HepG2 (cell line): Measurements from ENCODE around the gene AZU1. TPM values are rescaled to one million over a fixed set of nuclear protein-coding genes. Genes with fewer than 3 reads are reported as not detected.

Experiments
- ATF7-NPFF ChIP-seq: sonication (generic); formaldehyde crosslinking; IDR thresholded peaks from 2 replicates; pipeline ENCODE4 v1.8.1; 2023; ENCODE audit warnings: mild to moderate bottlenecking, low read depth, missing genetic modification reagents, moderate library complexity
- CHD2 ChIP-seq: IDR thresholded peaks from 2 replicates; pipeline ENCODE4 v1.6.1; 2011; ENCODE audit warnings: low read depth, low read length, improper control_type of control experiment
- GPN1 ChIP-seq: sonication (generic); formaldehyde crosslinking; IDR thresholded peaks from 2 replicates; pipeline ENCODE4 v1.5.1; 2020; ENCODE audit warnings: missing genetic modification reagents, borderline replicate concordance
- NFATC3 ChIP-seq: sonication (generic); formaldehyde crosslinking; IDR thresholded peaks from 2 replicates; pipeline ENCODE4 v1.5.1; 2020; ENCODE audit warnings: mild to moderate bottlenecking, missing genetic modification reagents
- REXO4 ChIP-seq: sonication (generic); formaldehyde crosslinking; IDR thresholded peaks from 2 replicates; pipeline ENCODE4 v1.8.0; 2022; ENCODE audit warnings: missing genetic modification reagents, mild to moderate bottlenecking, borderline replicate concordance
- TEAD3 ChIP-seq: optimal IDR thresholded peaks from 2 replicates; pipeline ENCODE3; 2016; ENCODE audit warnings: borderline replicate concordance
- ZBTB26 ChIP-seq: IDR thresholded peaks from 2 replicates; pipeline ENCODE4 v1.6.1; 2016; ENCODE audit warnings: missing compliant biosample characterization, missing genetic modification reagents, borderline replicate concordance
- ZBTB38 ChIP-seq: sonication (generic); formaldehyde crosslinking; IDR thresholded peaks from 2 replicates; pipeline ENCODE4 v1.5.1; 2020; ENCODE audit warnings: mild to moderate bottlenecking, missing genetic modification reagents
- ZNF142 ChIP-seq: sonication (generic); formaldehyde crosslinking; IDR thresholded peaks from 2 replicates; pipeline ENCODE4 v1.4.0; 2020; ENCODE audit warnings: missing genetic modification reagents
- ZNF484 ChIP-seq: sonication (generic); formaldehyde crosslinking; IDR thresholded peaks from 2 replicates; pipeline ENCODE4 v1.5.1; 2020; ENCODE audit warnings: mild to moderate bottlenecking, low read depth, missing genetic modification reagents, borderline replicate concordance
- ZNF567 ChIP-seq: sonication (generic); formaldehyde crosslinking; IDR thresholded peaks from 2 replicates; pipeline ENCODE4 v1.8.1; 2023; ENCODE audit warnings: mild to moderate bottlenecking, missing genetic modification reagents, borderline replicate concordance
- ZNF687 ChIP-seq: sonication (generic); formaldehyde crosslinking; IDR thresholded peaks from 2 replicates; pipeline ENCODE4 v1.5.1; 2020; ENCODE audit warnings: mild to moderate bottlenecking, missing genetic modification reagents, moderate library complexity
- ZNF7 ChIP-seq: IDR thresholded peaks from 2 replicates; pipeline ENCODE4 v1.6.1; 2016; ENCODE audit warnings: missing biosample characterization, missing genetic modification reagents
- polyA plus RNA-seq, 8 experiments: library from polyadenylated mRNA; depleted of rRNA in 3 of 8; stranded (reverse) in 7 of 8; unstranded in 1 of 8; fragments of >200 nt; fragmentation: Illumina TruSeq in 4 of 8; extraction: Trizol in 4 of 8; gene quantifications; 2 replicates each; pipeline versions ENCODE4 v1.2.1 to v1.2.3, GENCODE V29; 2011 to 2016; ENCODE audit warnings: low read depth in 4 of 8, missing spikeins in 1 of 8, mixed read lengths in 1 of 8; ENCODE audit not compliant: insufficient read depth in 1 of 8
- total RNA-seq, 5 experiments: library from RNA; depleted of rRNA; stranded (reverse); fragments of >200 nt; fragmentation: Illumina TruSeq; extraction: Trizol; gene quantifications; 2 replicates each; pipeline ENCODE4 v1.2.3, GENCODE V29; 2016; ENCODE audit warnings: low read depth in 1 of 5

The AZU1 gene
- total and polyA plus RNA-seq, 2 of the 13 experiments (the other 11 are each of a cell fraction or from before 2014, with no cell fraction given) = not detected

- TF ChIP-seq ZNF142 = 0 out of 2 replicates have a peak, but pooled peaks have one; percentile 25
- TF ChIP-seq ZBTB38 = no peak
- TF ChIP-seq ATF7-NPFF = no peak
- no peak for TF ChIP-seq GPN1 (CRISPR knock-in tag)
- peak; percentile 37; the same call in 1 of the 2 replicates for TF ChIP-seq ZNF687
- TF ChIP-seq REXO4 = no peak
- no peak for TF ChIP-seq TEAD3 (CRISPR knock-in tag)
- TF ChIP-seq ZBTB26 (CRISPR knock-in tag) = no peak
- no peak for TF ChIP-seq ZNF7
- TF ChIP-seq ZNF567 = no peak
- TF ChIP-seq CHD2 = no peak
- no peak for TF ChIP-seq ZNF484
- no peak for TF ChIP-seq NFATC3 (CRISPR knock-in tag)
Measured at GRCh38 chr19:800360-801029, 27.1 kb upstream of the AZU1 start (continued).
